HepG2 (cell line): ENCODE results near the gene C11orf91. TPM values are rescaled to one million over a fixed set of nuclear protein-coding genes. Genes with fewer than 3 reads are reported as not detected.

ENCODE experiments used
- ATAC-seq: fragments of 200-7000 bp; cut with Tn5 transposase; 3 replicates; pipeline ENCODE4 v1.9.1; 2020; ENCODE audit warnings: mild to moderate bottlenecking, moderate library complexity
- BruUV-seq: library from RNA; stranded (reverse); fragments of 400-500 nt; replicated peaks from 2 replicates; lab custom pipeline; 2021; lab: Mats Ljungman, UMichigan
- CTCF ChIA-PET: fragments of 300-600 bp; formaldehyde crosslinking; extraction: SDS; loops from one replicate; lab custom pipeline; 2021; ENCODE audit warnings: low total read pairs, inconsistent platforms, low intra/inter-chr PET ratio; lab: Yijun Ruan, JAX
- POLR2A ChIA-PET: fragments of 350-600 bp; sonication (Branson Sonifier 250); formaldehyde crosslinking; loops from one replicate; lab custom pipeline; 2020; ENCODE audit warnings: antibody characterized with exemption, inconsistent platforms; lab: Yijun Ruan, JAX
- DNase-seq: peaks from one replicate; pipeline ENCODE4 v3.0.0-alpha.2; 2015; ENCODE audit warnings: low spot score
- FAIRE-seq: peaks from 3 replicates; lab custom pipeline; 2011; peaks lifted over from hg19 to GRCh38; lab: Jason Lieb, UNC
- H2AFZ ChIP-seq: one replicate; pipeline ENCODE4 v1.6.1; 2011; ENCODE audit warnings: low read length, inconsistent platforms
- H3K27ac ChIP-seq: fragments of 300-600 bp; 3 replicates; pipeline ENCODE4 v1.8.0; 2011; ENCODE audit warnings: mixed run types, mild to moderate bottlenecking, mixed read lengths, low read length, inconsistent platforms; ENCODE audit not compliant: insufficient read depth; ENCODE audit errors: extremely low read length
- H3K27me3 ChIP-seq, 2 experiments: fragments of 200-600 bp in 1 of 2; 2 replicates in 1 of 2; 3 replicates in 1 of 2; pipeline versions ENCODE4 v1.6.0 to v1.8.0; 2011; ENCODE audit warnings: low read length in 2 of 2, mild to moderate bottlenecking in 2 of 2, moderate library complexity in 2 of 2, inconsistent platforms in 1 of 2; ENCODE audit not compliant: insufficient read depth in 2 of 2, control insufficient read depth in 1 of 2
- H3K36me3 ChIP-seq, 2 experiments: fragments of 200-600 bp in 1 of 2; replicated peaks in 1 of 2; 2 replicates in 1 of 2; 3 replicates in 1 of 2; pipeline versions ENCODE4 v1.5.1 to v1.8.0; 2011; ENCODE audit warnings: low read length in 2 of 2, inconsistent platforms in 1 of 2; ENCODE audit not compliant: insufficient read depth in 2 of 2, control insufficient read depth in 1 of 2
- H3K4me1 ChIP-seq: 2 replicates; pipeline ENCODE4 v1.5.1; 2012; ENCODE audit warnings: low read length, inconsistent platforms; ENCODE audit not compliant: insufficient read depth
- H3K4me2 ChIP-seq: 2 replicates; pipeline ENCODE4 v1.6.0; 2011; ENCODE audit warnings: low read depth, low read length, inconsistent platforms
- H3K4me3 ChIP-seq, 3 experiments: fragments of 200-600 bp in 1 of 3; sonication (generic), shearing (Covaris generic) in 1 of 3; replicated peaks in 1 of 3; 2 replicates each; pipeline ENCODE4 v1.5.1; 2011 to 2016; ENCODE audit warnings: low read length in 3 of 3, inconsistent platforms in 2 of 3, low read depth in 2 of 3, mild to moderate bottlenecking in 2 of 3, control low read depth in 1 of 3, mixed read lengths in 1 of 3; ENCODE audit not compliant: insufficient read depth in 1 of 3
- H3K79me2 ChIP-seq: one replicate; pipeline ENCODE4 v1.6.1; 2011; ENCODE audit warnings: low read length, inconsistent platforms; ENCODE audit not compliant: insufficient read depth
- H3K9ac ChIP-seq: 2 replicates; pipeline ENCODE4 v1.6.0; 2011; ENCODE audit warnings: mild to moderate bottlenecking, low read depth, low read length, inconsistent platforms; ENCODE audit not compliant: insufficient read depth
- H3K9me3 ChIP-seq: 2 replicates; pipeline ENCODE4 v1.5.1; 2012; ENCODE audit warnings: mild to moderate bottlenecking, low read length
- H4K20me1 ChIP-seq: 2 replicates; pipeline ENCODE4 v1.6.0; 2011; ENCODE audit warnings: inconsistent platforms, mild to moderate bottlenecking, low read length, moderate library complexity; ENCODE audit not compliant: insufficient read depth
- FOSL2 ChIP-seq: sonication (generic); formaldehyde crosslinking; IDR thresholded peaks from 2 replicates; pipeline ENCODE4 v1.4.0; 2020; ENCODE audit warnings: missing genetic modification reagents
- KDM6A ChIP-seq: IDR thresholded peaks from 2 replicates; pipeline ENCODE4 v1.6.1; 2016; ENCODE audit warnings: low read depth
- KLF15 ChIP-seq: sonication (generic); formaldehyde crosslinking; IDR thresholded peaks from 2 replicates; pipeline ENCODE4 v1.8.1; 2023; ENCODE audit warnings: borderline replicate concordance, mild to moderate bottlenecking, inconsistent platforms, missing genetic modification reagents, mixed read lengths
- MED13 ChIP-seq: sonication (generic); formaldehyde crosslinking; IDR thresholded peaks from 2 replicates; pipeline ENCODE4 v1.5.0; 2020; ENCODE audit warnings: missing genetic modification reagents
- SALL2 ChIP-seq: sonication (generic); formaldehyde crosslinking; IDR thresholded peaks from 2 replicates; pipeline ENCODE4 v1.8.1; 2023; ENCODE audit warnings: mild to moderate bottlenecking, missing genetic modification reagents, inconsistent platforms
- SNRNP70 ChIP-seq: fragments of 200-400 bp; formaldehyde crosslinking; IDR thresholded peaks from 2 replicates; pipeline ENCODE4 v1.6.1; 2017; ENCODE audit warnings: mild to moderate bottlenecking, low read depth, low read length, moderate library complexity
- STAT5B ChIP-seq: sonication (generic); formaldehyde crosslinking; IDR thresholded peaks from 2 replicates; pipeline ENCODE4 v1.4.0; 2020; ENCODE audit warnings: missing genetic modification reagents
- ZNF3 ChIP-seq: IDR thresholded peaks from 2 replicates; pipeline ENCODE4 v1.7.0; 2017; ENCODE audit warnings: inconsistent platforms
- ZNF546 ChIP-seq: sonication (generic); formaldehyde crosslinking; conservative IDR thresholded peaks from 2 replicates; pipeline ENCODE4 v1.8.1; 2023; ENCODE audit warnings: mild to moderate bottlenecking, missing genetic modification reagents
- WGBS: methylation state at CpG from one replicate; pipeline ENCODE4 v1.1.6; 2017; ENCODE audit warnings: low lambda C conversion rate; 5-methylcytosine and 5-hydroxymethylcytosine counted together
- in situ Hi-C: cut with HindIII; loops from 2 replicates; pipeline ENCODE4 v1.10.0; 2017; ENCODE audit warnings: low pct_unique_long_range_greater_than_20kb; ENCODE audit not compliant: extremely low pct_ligation_motif_present
- intact Hi-C: fragments of 100-400 bp; cut with micrococcal nuclease; formaldehyde crosslinking; loops from one replicate; pipeline ENCODE4 v1.10.0; 2022; ENCODE audit not compliant: unreplicated experiment
- polyA plus RNA-seq, 8 experiments: library from polyadenylated mRNA; depleted of rRNA in 3 of 8; stranded (reverse) in 7 of 8; unstranded in 1 of 8; fragments of >200 nt; fragmentation: Illumina TruSeq in 4 of 8; extraction: Trizol in 4 of 8; gene quantifications; 2 replicates each; pipeline versions ENCODE4 v1.2.1 to v1.2.3, GENCODE V29; 2011 to 2016; ENCODE audit warnings: low read depth in 4 of 8, missing spikeins in 1 of 8, mixed read lengths in 1 of 8; ENCODE audit not compliant: insufficient read depth in 1 of 8
- total RNA-seq, 5 experiments: library from RNA; depleted of rRNA; stranded (reverse); fragments of >200 nt; fragmentation: Illumina TruSeq; extraction: Trizol; gene quantifications; 2 replicates each; pipeline ENCODE4 v1.2.3, GENCODE V29; 2016; ENCODE audit warnings: low read depth in 1 of 5
- TF ChIP-seq, protein P1 (sequence below): sonication (generic); formaldehyde crosslinking; IDR thresholded peaks from 2 replicates; pipeline ENCODE4 v1.4.0; 2020; ENCODE audit warnings: missing genetic modification reagents, borderline replicate concordance
- TF ChIP-seq, protein P2 (sequence below): sonication (generic); formaldehyde crosslinking; IDR thresholded peaks from 2 replicates; pipeline ENCODE4 v1.5.1; 2020; ENCODE audit warnings: missing genetic modification reagents, mild to moderate bottlenecking, borderline replicate concordance
- TF ChIP-seq, protein P3 (sequence below): sonication (generic); formaldehyde crosslinking; IDR thresholded peaks from 2 replicates; pipeline ENCODE4 v1.5.1; 2020; ENCODE audit warnings: missing genetic modification reagents, mild to moderate bottlenecking, borderline replicate concordance

The C11orf91 gene
- total and polyA plus RNA-seq, 2 of the 13 experiments (the other 11 are each of a cell fraction or from before 2014, with no cell fraction given), result 0.35 TPM; not detected in 1

DNA sequence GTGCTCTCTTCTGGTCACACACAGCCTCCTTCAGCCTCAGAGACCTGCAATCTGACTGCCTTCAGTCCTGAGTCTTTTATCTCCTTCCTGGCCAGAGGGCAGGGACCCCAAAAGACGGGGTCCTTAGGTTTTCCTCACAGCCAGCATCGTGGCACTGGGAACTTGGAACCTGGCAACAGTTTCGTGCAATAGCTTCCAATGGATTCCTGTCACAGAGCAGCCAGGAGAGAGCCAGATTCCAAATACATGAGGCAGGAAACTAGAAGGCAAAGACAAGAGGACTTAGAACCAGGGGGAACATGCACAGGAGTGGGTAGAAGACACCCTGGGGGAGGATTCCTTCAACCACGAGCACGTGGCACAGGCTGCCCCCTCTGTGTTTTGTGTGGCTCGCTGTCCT, 48.6 kb downstream of the C11orf91 start:
- ATAC-seq (no peak), FAIRE-seq (no peak)
- no peaks in the 10 kb centered on the region for H3K79me2 ChIP-seq
- no peaks in the 10 kb centered on the region for H3K36me3 ChIP-seq
- POLR2A ChIA-PET, result no interaction called here
- H3K4me2 ChIP-seq, result no peak overlapping the region
- no peak overlapping the region for H3K9ac ChIP-seq
- TF ChIP-seq ZNF3 (CRISPR knock-in tag) (no peak), KDM6A (CRISPR knock-in tag) (no peak), STAT5B (CRISPR knock-in tag) (no peak), SALL2 (CRISPR knock-in tag) (no peak), MED13 (CRISPR knock-in tag) (no peak)
- TF ChIP-seq, all 625 proteins: peak for 0
- Histone ChIP-seq H4K20me1 (no peaks in the 10 kb centered on the region), H3K27ac (no peak overlapping the region), H3K4me1 (0 out of 2 replicates have a peak, but pooled peaks cover 9% of the 10 kb centered on the region), H3K4me3 (no peak overlapping the region), H2AFZ (no peak overlapping the region), H3K27me3 (peaks cover 1 to 18% of the 10 kb centered on the region in 2 experiments; a peak in 2 of 5 replicates), H3K9me3 (no peaks in the 10 kb centered on the region)
- intact Hi-C loops (no loop called here), in situ Hi-C loops (no loop called here)
- no peak for DNase-seq
- BruUV-seq, result no TSS peak
- CTCF ChIA-PET, result no interaction called here
- WGBS, result 2% methylated on average over 3 of the region's 6 CpGs

DNA sequence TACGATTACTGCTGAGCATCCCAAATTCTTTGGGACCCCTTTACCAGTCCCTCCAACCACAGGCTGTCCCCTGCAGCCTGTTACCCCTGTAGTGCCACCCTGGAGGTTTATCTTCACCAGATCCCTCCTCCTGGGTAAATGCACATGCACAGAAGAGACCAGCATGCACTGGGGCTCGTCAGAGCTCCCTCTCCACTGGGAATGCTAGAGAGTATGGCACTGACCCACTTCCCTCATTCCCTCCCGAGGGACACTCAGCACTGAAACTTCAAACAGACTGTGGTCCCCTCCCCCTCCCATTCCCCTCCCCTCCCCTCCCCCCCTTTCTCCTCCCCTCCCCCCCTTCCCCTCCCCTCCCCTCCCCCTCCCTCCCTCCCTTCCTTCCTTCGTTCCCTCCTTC, 49.1 kb downstream of the C11orf91 start:
- ChIA-PET POLR2A (no interaction called here), CTCF (no interaction called here)
- H3K4me3 ChIP-seq, result no peak overlapping the region
- H3K79me2 ChIP-seq, result no peaks in the 10 kb centered on the region
- DNase-seq (no peak), FAIRE-seq (no peak), ATAC-seq (no peak)
- 0 out of 2 replicates have a peak, but pooled peaks cover 2% of the 10 kb centered on the region for H4K20me1 ChIP-seq
- H3K4me1 ChIP-seq, result 0 out of 2 replicates have a peak, but pooled peaks cover 9% of the 10 kb centered on the region
- no peak overlapping the region for H3K4me2 ChIP-seq
- 0% methylated on average over 4 of the region's 4 CpGs for WGBS
- in situ Hi-C loops, result no loop called here
- H3K36me3 ChIP-seq, result no peaks in the 10 kb centered on the region
- H3K27me3 ChIP-seq, result peaks cover 1 to 14% of the 10 kb centered on the region in 2 experiments; a peak in 2 of 5 replicates
- no TSS peak for BruUV-seq
- H3K9ac ChIP-seq, result no peak overlapping the region
- intact Hi-C loops, result no loop called here
- no peaks in the 10 kb centered on the region for H3K9me3 ChIP-seq
- H2AFZ ChIP-seq, result no peak overlapping the region
- no peak overlapping the region for H3K27ac ChIP-seq
- no peak for TF ChIP-seq ZNF546 (CRISPR knock-in tag)
- no peak for TF ChIP-seq KLF15 (CRISPR knock-in tag)
- TF ChIP-seq FOSL2, result no peak
- TF ChIP-seq, protein P1, sequence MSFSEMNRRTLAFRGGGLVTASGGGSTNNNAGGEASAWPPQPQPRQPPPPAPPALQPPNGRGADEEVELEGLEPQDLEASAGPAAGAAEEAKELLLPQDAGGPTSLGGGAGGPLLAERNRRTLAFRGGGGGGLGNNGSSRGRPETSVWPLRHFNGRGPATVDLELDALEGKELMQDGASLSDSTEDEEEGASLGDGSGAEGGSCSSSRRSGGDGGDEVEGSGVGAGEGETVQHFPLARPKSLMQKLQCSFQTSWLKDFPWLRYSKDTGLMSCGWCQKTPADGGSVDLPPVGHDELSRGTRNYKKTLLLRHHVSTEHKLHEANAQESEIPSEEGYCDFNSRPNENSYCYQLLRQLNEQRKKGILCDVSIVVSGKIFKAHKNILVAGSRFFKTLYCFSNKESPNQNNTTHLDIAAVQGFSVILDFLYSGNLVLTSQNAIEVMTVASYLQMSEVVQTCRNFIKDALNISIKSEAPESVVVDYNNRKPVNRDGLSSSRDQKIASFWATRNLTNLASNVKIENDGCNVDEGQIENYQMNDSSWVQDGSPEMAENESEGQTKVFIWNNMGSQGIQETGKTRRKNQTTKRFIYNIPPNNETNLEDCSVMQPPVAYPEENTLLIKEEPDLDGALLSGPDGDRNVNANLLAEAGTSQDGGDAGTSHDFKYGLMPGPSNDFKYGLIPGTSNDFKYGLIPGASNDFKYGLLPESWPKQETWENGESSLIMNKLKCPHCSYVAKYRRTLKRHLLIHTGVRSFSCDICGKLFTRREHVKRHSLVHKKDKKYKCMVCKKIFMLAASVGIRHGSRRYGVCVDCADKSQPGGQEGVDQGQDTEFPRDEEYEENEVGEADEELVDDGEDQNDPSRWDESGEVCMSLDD (CRISPR knock-in tag), result no peak
- TF ChIP-seq, protein P2, sequence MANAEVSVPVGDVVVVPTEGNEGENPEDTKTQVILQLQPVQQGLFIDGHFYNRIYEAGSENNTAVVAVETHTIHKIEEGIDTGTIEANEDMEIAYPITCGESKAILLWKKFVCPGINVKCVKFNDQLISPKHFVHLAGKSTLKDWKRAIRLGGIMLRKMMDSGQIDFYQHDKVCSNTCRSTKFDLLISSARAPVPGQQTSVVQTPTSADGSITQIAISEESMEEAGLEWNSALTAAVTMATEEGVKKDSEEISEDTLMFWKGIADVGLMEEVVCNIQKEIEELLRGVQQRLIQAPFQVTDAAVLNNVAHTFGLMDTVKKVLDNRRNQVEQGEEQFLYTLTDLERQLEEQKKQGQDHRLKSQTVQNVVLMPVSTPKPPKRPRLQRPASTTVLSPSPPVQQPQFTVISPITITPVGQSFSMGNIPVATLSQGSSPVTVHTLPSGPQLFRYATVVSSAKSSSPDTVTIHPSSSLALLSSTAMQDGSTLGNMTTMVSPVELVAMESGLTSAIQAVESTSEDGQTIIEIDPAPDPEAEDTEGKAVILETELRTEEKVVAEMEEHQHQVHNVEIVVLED, result no peak
- TF ChIP-seq, protein P3, sequence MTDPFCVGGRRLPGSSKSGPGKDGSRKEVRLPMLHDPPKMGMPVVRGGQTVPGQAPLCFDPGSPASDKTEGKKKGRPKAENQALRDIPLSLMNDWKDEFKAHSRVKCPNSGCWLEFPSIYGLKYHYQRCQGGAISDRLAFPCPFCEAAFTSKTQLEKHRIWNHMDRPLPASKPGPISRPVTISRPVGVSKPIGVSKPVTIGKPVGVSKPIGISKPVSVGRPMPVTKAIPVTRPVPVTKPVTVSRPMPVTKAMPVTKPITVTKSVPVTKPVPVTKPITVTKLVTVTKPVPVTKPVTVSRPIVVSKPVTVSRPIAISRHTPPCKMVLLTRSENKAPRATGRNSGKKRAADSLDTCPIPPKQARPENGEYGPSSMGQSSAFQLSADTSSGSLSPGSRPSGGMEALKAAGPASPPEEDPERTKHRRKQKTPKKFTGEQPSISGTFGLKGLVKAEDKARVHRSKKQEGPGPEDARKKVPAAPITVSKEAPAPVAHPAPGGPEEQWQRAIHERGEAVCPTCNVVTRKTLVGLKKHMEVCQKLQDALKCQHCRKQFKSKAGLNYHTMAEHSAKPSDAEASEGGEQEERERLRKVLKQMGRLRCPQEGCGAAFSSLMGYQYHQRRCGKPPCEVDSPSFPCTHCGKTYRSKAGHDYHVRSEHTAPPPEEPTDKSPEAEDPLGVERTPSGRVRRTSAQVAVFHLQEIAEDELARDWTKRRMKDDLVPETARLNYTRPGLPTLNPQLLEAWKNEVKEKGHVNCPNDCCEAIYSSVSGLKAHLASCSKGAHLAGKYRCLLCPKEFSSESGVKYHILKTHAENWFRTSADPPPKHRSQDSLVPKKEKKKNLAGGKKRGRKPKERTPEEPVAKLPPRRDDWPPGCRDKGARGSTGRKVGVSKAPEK (CRISPR knock-in tag), result no peak
- no peak for TF ChIP-seq SNRNP70
